Sciatic nerve (tissue), 2 donors: ENCODE results near the gene TM9SF4. TPM values are rescaled to one million over a fixed set of nuclear protein-coding genes. Genes with fewer than 3 reads are reported as not detected.
A peak's percentile ranks its signal among the peaks of the same experiment; 100 is the strongest.
"Not testable (repeated sequence)": the region's sequence is repeated elsewhere in the genome, so short reads cannot be mapped to it uniquely, and the experiment has no call there.

Source experiments
- ATAC-seq: fragments of 200-7000 bp; cut with Tn5 transposase; one replicate; pipeline ENCODE4 v1.9.1; 2020; ENCODE audit warnings: mild to moderate bottlenecking, moderate library complexity
- DNase-seq: peaks from one replicate; pipeline ENCODE4 v3.0.0-alpha.2; 2020; ENCODE audit warnings: low spot score
- intact Hi-C: fragments of 100-400 bp; cut with DNase I; formaldehyde crosslinking; loops from one replicate; pipeline ENCODE4 v1.14.2; 2022
- total RNA-seq: library from RNA; stranded (reverse); fragmentation: NEBNext Ultra II Directional; extraction: Animal tissue kit (Norgen Biotek cat#: 25700); gene quantifications from one replicate; pipeline ENCODE4 v1.2.1, GENCODE V29; 2021
- donor health status: DM: no; HTN: no; CAD: no.
- donor health status: DM: no; HTN: no; CAD: no.

TM9SF4 gene
- total RNA-seq, 1 donor from 2014 or later, result 42.9 TPM

DNA sequence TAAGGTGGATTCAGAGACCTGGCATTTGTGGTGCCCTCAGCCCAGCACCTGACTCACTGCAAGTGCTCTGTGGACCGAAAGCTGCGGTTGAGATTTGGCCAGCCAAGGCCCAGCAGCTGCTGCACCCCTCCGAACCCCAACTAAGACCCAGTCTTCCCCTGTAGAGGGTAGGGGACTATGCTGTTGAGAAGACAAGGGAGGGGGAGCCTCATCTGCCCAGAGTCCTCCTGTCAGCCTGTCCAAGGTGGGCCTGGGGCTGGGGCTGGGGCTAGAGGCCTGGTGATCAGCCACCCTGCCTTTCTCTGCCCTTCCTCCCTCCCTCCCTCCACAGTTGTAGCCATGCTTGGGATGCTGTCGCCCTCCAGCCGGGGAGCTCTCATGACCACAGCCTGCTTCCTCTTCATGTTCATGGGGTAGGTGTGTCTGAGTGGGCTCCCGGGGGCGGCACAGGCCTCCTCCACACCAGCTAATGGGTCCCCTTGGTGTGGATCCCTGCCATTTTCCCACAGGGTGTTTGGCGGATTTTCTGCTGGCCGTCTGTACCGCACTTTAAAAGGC, 40.9 kb downstream of the TM9SF4 start:
- intact Hi-C loops, result no loop called here
- DNase-seq, result peak; percentile 38
- no peak for ATAC-seq

GRCh38 chr20:32152421-32153155, 43.1 kb downstream of the TM9SF4 start:
- peak; percentile 44 for DNase-seq
- no peak for ATAC-seq
- intact Hi-C loops, result no loop called here

DNA sequence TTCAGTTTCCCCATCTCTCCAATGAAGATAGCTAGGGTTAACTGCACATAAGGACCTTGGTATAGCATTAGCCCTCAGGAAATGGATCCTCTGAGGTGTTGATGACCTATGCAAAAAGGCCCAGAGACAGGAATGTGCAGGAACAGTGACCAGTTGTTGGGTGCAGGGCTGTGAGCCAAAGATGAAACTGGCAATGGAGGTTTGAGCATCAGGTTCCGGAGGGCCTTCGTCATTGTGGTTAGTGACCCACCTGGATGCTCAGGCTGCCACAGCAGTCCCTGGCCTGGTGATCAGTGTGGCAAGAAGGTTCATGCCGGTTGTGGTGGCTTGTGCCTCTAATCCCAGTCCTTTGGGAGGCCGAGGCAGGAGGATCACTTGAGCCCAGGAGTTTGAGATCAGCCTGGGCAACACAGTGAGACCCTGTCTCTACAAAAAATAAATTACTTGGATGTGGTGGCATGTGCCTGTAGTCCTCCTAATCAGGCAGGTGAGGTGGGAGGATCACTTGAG, 43.7 kb downstream of the TM9SF4 start:
- DNase-seq (peak; percentile 13), ATAC-seq (no peak)
- intact Hi-C loops, result no loop called here

DNA sequence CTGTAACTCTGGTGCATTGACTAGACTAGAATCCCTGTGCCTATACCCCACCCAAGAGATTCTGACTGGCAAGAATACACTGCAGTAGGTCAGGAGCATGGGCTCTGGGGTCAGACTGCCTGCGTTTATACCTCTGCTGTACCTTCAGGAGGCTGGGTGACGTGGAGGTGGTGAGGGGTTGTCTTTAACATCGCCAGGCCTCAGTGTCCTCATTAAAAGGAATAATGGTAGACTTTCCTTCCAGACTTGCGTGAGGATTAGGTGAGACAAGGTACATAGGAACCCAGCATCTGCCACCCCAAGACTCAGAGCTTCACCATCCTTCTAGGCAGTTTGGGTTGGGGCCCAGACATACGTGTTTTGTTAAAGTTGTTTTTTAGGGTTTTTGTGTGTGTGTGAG, 44.3 kb downstream of the TM9SF4 start:
- ATAC-seq (no peak), DNase-seq (peak; percentile 32)
- intact Hi-C loops, result no loop called here

DNA sequence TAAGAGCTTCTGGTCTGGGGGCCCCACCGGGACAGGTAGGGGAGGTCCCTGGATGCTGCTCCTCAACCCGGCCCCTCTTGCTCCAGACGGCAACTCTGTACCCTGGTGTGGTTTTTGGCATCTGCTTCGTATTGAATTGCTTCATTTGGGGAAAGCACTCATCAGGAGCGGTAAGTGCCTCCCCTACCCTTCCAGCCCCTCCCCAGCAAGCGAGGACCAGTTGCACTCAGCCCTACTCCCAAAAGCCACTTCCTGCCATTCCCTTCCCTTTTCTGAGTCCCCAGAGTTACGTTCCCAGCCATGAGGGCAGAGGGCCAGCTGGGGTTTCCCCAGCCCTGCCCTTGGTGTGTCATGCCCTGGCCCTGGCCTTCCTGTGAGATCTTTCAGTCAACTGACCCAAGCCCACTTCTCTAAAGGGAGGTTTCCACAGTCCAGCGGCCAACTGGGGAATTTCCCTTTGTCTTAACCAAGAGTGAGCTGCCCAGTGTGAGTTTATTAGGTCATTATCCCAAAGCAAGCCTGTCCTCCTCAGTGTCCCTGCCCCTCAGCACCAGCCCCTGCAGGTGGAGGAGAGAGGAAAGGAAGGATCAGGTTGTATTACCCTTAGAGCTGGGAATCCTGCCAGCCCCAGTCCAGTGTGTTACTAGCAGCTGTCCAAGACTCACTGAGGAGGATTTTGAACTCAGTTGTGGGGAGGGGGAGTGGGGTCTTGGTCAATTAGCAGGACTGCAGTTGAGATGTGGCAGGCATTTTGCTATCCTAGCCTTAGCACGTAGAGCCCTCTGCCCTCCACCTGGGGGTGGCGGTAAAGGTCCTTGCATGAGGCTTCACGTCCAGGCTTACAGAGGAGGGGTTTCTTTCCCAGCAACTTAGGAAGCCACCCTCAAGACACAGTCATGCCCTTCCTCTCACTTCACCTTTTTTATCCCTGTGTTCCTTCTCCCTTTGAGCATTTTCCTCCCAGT, 45.8 kb downstream of the TM9SF4 start:
- ATAC-seq (peak; percentile 92), DNase-seq (peak; percentile 88)
- intact Hi-C loops, result no loop called here

DNA sequence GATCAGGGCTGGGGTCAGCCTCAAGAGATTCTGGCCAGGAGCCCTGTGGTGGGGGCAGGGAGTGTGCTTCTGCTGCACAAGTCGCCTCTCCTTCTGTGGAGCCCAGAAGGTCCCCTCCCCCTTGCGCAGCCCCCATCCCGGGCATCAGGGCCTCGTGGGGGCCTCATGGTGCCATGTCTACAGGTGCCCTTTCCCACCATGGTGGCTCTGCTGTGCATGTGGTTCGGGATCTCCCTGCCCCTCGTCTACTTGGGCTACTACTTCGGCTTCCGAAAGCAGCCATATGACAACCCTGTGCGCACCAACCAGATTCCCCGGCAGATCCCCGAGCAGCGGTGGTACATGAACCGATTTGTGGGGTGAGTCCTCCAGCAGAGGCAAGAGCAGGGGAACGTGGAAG, 48.1 kb downstream of the TM9SF4 start:
- DNase-seq (no peak), ATAC-seq (no peak)
- intact Hi-C loops, result no loop called here

GRCh38 chr20:32158351-32158750, 48.8 kb downstream of the TM9SF4 start:
- DNase-seq, result no peak
- intact Hi-C loops, result no loop called here
- ATAC-seq, result no peak

DNA sequence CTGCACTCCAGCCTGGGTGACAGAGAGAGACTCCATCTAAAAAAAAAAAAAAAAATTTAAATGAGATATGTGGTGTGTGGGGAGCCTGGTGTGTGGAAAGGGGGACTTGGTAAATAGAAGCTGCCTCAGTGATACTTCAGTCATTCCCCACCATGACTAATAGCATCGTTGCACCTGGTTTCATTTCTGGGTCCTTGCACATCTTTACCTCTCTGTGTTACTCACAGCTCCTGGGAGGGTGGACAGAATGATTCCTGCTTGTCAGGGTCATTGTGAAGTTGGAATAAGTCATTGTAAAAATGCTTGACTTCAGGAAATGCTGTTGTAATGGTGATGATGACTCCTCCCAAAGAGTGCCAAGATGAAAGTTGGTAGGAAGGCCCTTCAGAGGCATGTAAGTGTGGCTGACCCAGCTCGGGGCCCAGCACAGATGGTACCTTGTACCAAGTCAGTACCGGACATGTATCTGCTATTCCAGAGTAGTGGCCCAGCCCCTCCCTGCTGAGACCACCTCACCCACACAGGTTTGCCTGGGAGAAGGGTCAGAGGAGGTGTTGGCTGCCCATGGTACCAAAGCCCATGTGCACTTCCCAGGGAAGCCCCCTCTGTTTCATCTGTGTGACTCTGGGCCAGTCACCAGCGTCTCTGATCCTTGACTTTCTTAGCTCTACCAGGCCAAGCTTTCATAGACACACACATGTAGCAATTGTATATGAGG, 49.6 kb downstream of the TM9SF4 start:
- intact Hi-C loops, result no loop called here
- ATAC-seq (no peak), DNase-seq (no peak)

GRCh38 chr20:32159766-32160221, 50.3 kb downstream of the TM9SF4 start:
- intact Hi-C loops, result no loop called here
- no peak for DNase-seq
- no peak for ATAC-seq

DNA sequence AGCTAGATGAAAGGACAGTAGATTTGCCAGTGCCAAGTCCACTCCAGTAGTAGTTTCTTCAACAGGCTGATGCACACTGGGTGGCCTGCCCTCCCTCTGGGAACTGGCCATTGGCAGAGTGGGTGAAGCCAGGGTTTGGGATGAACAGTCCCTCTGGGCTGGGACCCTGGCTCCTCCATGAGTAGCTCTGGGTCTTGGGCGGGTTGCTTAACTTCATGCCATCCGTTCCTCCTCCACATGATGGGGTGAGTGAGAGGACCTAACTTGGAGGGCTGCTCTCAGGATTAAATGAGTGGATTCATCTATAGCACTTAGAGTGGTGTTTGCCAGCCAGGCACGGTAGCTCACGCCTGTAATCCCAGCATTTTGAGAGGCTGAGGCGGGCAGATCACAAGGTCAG, 50.8 kb downstream of the TM9SF4 start:
- DNase-seq (no peak), ATAC-seq (no peak)

GRCh38 chr20:32162351-32162750, 52.8 kb downstream of the TM9SF4 start:
- intact Hi-C loops, result no loop called here

More for the DNA sequence above, 50.8 kb downstream of the TM9SF4 start:
- intact Hi-C loops, result no loop called here

GRCh38 chr20:32163951-32164350, 54.4 kb downstream of the TM9SF4 start:
- DNase-seq, result no peak
- intact Hi-C loops, result no loop called here
- no peak for ATAC-seq

More at GRCh38 chr20:32162351-32162750, 52.8 kb downstream of the TM9SF4 start:
- DNase-seq (no peak), ATAC-seq (no peak)

DNA sequence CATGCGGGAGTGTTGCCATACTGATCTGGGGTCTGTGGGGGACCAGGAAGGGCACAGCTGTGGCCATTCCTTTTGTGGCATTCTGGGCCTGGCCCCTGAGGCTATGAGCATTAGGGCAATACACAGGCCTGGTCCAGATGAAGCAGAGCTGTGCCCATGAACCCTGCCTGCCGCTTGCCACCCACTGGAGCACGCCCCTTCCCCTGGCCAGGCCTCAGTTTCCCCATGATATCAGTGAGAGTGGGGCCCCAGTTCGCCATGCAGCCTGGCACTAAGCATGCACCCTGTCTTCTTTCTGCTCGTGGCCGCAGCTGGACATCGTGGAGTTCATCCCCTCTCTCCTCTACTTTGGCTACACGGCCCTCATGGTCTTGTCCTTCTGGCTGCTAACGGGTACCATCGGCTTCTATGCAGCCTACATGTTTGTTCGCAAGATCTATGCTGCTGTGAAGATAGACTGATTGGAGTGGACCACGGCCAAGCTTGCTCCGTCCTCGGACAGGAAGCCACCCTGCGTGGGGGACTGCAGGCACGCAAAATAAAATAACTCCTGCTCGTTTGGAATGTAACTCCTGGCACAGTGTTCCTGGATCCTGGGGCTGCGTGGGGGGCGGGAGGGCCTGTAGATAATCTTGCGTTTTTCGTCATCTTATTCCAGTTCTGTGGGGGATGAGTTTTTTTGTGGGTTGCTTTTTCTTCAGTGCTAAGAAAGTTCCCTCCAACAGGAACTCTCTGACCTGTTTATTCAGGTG, 55.6 kb downstream of the TM9SF4 start:
- ATAC-seq (no peak), DNase-seq (no peak)
- intact Hi-C loops, result no loop called here

GRCh38 chr20:32165836-32166545, 56.5 kb downstream of the TM9SF4 start:
- intact Hi-C loops, result no loop called here
- ATAC-seq, result no peak
- DNase-seq, result no peak

GRCh38 chr20:32167552-32167951, 58.0 kb downstream of the TM9SF4 start:
- intact Hi-C loops, result no loop called here
- DNase-seq (no peak), ATAC-seq (no peak)

DNA sequence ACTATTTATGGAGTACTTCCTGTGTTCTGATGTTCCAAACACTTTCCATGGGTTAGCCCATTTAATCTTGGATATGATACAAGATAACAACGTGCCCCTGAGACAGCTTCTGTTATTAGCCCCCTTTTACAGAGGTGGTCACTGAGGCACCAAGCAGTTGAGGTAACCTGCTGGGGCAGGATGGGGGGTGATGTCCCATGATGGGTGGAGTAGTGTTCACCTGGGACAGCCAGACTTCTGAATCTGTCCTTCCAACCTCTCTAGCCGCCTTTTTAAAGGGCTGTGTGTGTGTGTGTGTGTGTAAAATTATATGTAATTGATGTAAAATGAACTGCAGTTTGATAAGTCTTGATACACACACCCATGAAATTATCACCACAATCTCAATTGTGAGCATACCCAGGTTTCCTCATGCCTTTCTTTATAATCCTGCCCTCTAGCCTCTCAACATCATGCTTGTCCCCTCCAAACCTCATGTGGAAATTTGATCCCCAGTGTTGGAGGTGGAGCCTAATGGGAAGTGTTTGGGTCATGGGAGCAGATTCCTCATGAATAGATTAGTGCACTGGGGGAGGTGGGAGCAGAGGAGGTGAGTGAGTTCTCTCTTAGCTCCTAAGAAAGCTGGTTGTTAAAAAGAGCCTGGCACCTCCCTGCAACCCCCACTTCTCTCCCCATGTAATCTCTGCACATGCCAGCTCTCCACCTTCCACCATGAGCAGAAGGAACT, 58.8 kb downstream of the TM9SF4 start:
- DNase-seq, result no peak
- intact Hi-C loops, result no loop called here
- no peak for ATAC-seq

DNA sequence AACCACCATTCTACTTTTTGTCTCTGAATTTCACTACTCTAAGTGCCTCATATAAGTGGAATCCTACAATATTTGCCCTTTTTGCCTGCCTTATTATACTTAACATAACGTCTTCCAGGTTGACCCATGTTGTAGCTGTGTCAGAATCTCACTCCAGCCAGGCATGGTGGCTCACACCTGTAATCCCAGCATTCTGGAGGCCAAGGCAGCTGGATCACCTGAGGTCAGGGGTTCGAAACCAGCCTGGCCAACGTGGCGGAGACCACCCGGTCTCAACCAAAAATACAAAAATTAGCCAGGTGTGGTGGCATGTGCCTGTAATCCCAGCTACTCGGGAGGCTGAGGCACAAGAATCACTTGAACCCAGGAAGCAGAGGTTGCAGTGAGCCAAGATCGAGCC, 68.2 kb downstream of the TM9SF4 start:
- intact Hi-C loops, DNase-seq, ATAC-seq: not testable (repeated sequence)
